ENCODE results near the gene MRPL55. TPM values are rescaled to one million over a fixed set of nuclear protein-coding genes. Genes with fewer than 3 reads are reported as not detected.
A peak's percentile ranks its signal among the peaks of the same experiment; 100 is the strongest.

The MRPL55 gene
- total RNA-seq, 1 experiment from 2014 or later: 76.6 TPM

DNA sequence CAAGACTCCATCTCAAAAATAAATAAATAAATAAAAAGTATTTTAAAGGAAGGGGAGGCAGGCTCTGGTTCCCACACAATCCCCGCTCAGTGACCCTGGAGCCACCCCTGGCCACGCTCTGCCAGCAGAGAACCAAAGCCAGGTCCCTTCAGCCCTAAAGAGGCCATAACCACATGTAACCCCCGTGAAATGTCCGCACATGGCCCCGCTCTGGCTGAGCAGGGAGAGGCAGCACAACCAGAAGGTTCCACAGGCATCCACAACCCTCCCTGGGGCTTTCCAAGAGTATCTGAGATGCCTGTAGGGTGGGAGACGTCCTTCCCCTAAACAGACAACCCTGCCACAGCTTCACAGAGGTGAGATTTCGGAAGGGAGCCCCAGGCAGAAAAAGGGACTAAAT, 28.0 kb downstream of the MRPL55 start:
- H3K27ac ChIP-seq (ENCODE audit: low read length): no peak overlapping the region

DNA sequence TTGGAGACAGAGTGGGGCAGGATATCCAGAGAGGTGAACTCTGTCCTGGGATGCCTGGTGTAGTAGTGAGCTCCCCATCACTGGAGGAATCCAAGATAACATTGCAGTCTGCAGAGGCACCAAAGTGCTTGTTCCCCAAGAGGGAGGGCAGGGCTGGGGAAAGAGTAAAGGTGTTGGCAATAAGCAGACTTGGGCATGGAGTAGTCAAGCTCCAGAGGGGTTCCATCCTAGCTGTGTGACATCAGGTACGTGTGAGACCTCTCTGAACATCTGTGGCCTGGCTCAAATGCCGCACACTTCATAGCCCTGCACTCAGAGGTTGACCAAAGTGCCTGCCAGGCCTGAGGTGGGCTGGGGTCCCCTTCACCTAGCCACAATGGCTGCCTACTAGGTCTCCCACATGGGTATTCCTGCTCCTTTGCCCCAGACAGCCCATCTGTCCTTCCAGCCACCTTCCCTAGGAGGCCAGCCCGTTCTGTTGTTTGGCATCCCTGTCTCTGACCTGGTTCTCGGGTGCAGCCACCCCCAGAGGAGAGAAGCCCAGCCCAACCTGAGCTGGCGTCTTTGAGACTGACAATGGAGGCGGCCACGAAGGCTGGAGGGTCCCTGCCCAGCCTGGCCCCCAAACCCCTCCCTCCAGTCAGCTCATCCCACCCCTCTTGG, 29.4 kb downstream of the MRPL55 start:
- Histone ChIP-seq H3K4me3 (ENCODE audit: low read length) (no peak overlapping the region), H4K20me1 (ENCODE audit: insufficient read depth, low read depth, low read length) (peaks cover 24% of the 10 kb centered on the region), H3K4me2 (ENCODE audit: low read depth, low read length, poor library complexity, severe bottlenecking) (no peak overlapping the region), H3K4me1 (ENCODE audit: low read length) (peaks cover 22% of the 10 kb centered on the region), H3K36me3 (ENCODE audit: insufficient read depth, low read length) (no peaks in the 10 kb centered on the region), H3K9ac (ENCODE audit: low read length) (no peak overlapping the region), H3K9me2 (replicated peaks; ENCODE audit: insufficient read depth, low read length) (no peaks in the 10 kb centered on the region), H2AFZ (ENCODE audit: low read length) (no peak overlapping the region), H3K27me3 (ENCODE audit: low read length) (no peaks in the 10 kb centered on the region), H3K27ac (ENCODE audit: low read length) (no peak overlapping the region), H3K79me2 (ENCODE audit: low read length) (peaks cover 34% of the 10 kb centered on the region), H3K9me3 (ENCODE audit: low read length) (no peaks in the 10 kb centered on the region)
- DNase-seq: no peak

More for the DNA sequence above, 28.0 kb downstream of the MRPL55 start:
- Histone ChIP-seq H3K9me2 (replicated peaks; ENCODE audit: insufficient read depth, low read length) (no peaks in the 10 kb centered on the region), H3K79me2 (ENCODE audit: low read length) (peaks cover 48% of the 10 kb centered on the region), H2AFZ (ENCODE audit: low read length) (no peak overlapping the region), H3K4me1 (ENCODE audit: low read length) (peaks cover 29% of the 10 kb centered on the region), H3K4me3 (ENCODE audit: low read length) (peak overlapping the region; percentile 90), H3K9me3 (ENCODE audit: low read length) (no peaks in the 10 kb centered on the region), H3K4me2 (ENCODE audit: low read depth, low read length, poor library complexity, severe bottlenecking) (peak overlapping the region; percentile 84), H3K27me3 (ENCODE audit: low read length) (no peaks in the 10 kb centered on the region), H3K36me3 (ENCODE audit: insufficient read depth, low read length) (peaks cover 8% of the 10 kb centered on the region; the same call in 1 of the 2 replicates), H4K20me1 (ENCODE audit: insufficient read depth, low read depth, low read length) (peaks cover 38% of the 10 kb centered on the region), H3K9ac (ENCODE audit: low read length) (peak overlapping the region; percentile 94)
- DNase-seq: no peak

DNA sequence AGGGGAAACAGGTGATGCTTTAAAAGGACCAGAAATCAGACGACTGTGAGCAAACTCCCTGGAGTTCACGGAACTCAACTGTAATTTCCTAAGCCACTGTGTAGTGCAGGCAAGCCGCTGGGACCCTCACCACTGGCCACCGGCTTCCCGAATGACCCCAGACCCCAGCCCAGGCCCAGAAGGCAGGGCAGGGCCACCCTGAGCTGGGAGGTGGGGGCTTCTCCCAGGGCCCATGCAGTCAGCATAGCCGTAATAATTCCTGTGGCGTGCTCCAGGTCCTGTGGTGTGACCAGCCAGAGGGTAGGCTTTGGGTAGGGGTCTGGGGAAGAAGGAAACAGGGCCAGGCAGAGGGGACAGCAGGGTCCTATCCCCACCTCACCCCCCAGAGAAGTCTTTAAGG, 30.1 kb downstream of the MRPL55 start:
- no peak overlapping the region for H3K4me2 ChIP-seq (ENCODE audit: low read depth, low read length, poor library complexity, severe bottlenecking)
- H4K20me1 ChIP-seq (ENCODE audit: insufficient read depth, low read depth, low read length): peaks cover 21% of the 10 kb centered on the region
- H3K9me2 ChIP-seq (replicated peaks; ENCODE audit: insufficient read depth, low read length): no peaks in the 10 kb centered on the region
- H3K27ac ChIP-seq (ENCODE audit: low read length): no peak overlapping the region
- peaks cover 26% of the 10 kb centered on the region for H3K79me2 ChIP-seq (ENCODE audit: low read length)
- H3K4me3 ChIP-seq (ENCODE audit: low read length): no peak overlapping the region
- no peak overlapping the region for H2AFZ ChIP-seq (ENCODE audit: low read length)
- DNase-seq: no peak
- H3K9ac ChIP-seq (ENCODE audit: low read length): no peak overlapping the region
- H3K27me3 ChIP-seq (ENCODE audit: low read length): no peaks in the 10 kb centered on the region
- H3K4me1 ChIP-seq (ENCODE audit: low read length): peaks cover 15% of the 10 kb centered on the region
- no peaks in the 10 kb centered on the region for H3K36me3 ChIP-seq (ENCODE audit: insufficient read depth, low read length)
- no peaks in the 10 kb centered on the region for H3K9me3 ChIP-seq (ENCODE audit: low read length)

DNA sequence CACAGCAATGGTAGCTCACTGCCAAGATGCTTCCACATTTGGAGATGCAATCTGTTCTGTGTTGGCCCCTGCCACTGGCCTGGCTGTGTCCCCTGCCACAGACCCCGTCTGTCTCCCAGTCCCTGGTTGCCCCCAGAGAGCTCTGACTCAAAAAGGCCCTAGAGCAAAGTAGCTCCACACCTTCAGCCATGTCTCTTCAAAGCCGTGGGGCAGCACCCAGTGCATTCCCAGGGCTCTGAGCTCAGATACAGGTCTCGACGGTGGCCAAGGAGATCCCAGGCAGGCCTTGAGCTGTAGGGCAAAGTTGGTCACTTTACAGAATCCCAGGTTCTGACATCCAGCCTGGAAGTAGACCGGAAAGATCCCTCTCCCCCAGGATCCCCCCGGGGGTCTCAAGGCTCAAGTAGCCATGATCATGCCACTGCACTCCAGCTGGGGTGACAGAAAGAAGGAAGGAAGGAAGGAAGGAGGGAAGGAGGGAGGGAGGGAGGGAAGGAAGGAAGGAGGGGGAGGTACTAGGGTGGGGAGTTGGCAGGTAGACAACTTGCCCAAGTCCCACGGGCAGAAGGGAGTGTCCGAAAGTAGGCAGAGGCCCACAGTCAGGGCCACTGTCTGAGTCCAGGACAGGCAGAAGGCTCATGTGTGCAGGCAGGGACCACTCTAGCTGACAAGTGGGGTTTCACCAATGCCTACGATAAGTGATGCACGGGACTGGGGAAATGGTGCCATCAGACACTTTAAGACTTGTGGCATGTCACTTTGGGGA, 31.4 kb downstream of the MRPL55 start:
- Histone ChIP-seq H2AFZ (ENCODE audit: low read length) (no peak overlapping the region), H3K27ac (ENCODE audit: low read length) (no peak overlapping the region), H3K4me2 (ENCODE audit: low read depth, low read length, poor library complexity, severe bottlenecking) (no peak overlapping the region), H3K36me3 (ENCODE audit: insufficient read depth, low read length) (no peaks in the 10 kb centered on the region), H3K9ac (ENCODE audit: low read length) (no peak overlapping the region), H3K27me3 (ENCODE audit: low read length) (no peaks in the 10 kb centered on the region), H4K20me1 (ENCODE audit: insufficient read depth, low read depth, low read length) (peaks cover 12% of the 10 kb centered on the region; the same call in 1 of the 2 replicates), H3K4me3 (ENCODE audit: low read length) (no peak overlapping the region), H3K9me3 (ENCODE audit: low read length) (no peaks in the 10 kb centered on the region), H3K4me1 (ENCODE audit: low read length) (peaks cover 11% of the 10 kb centered on the region), H3K9me2 (replicated peaks; ENCODE audit: insufficient read depth, low read length) (no peaks in the 10 kb centered on the region), H3K79me2 (ENCODE audit: low read length) (peaks cover 14% of the 10 kb centered on the region)
- no peak for DNase-seq

DNA sequence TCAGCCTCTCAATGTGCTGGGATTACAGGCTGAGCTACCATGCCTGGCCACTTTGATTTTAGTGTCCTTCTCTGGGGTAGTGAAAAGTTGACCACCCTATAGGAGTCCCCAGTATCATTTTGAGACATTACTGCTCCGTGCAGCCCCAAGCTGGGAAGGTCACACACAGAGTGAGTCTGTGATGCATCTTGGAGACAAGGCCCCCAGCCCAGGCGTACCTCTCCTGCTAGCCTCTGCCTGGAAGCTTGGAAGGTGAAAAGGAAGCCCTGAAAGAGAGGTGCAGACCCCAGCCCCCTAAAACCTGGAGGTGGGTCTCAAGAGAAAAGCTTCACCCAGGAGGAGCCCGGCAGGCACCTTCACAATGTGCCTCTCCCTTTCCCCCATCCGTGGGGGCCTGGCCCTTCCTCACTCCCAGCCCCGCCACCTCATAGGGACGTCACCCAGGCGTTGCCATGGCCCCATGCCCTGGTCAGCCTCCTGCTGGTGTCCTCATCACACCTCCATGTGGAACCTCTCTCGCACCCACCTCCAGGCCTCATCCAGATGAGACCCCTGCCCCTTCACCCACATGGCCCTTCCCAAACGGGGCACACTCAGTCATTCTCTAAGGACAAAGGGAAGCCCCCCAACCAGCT, 32.2 kb downstream of the MRPL55 start:
- Histone ChIP-seq H3K4me2 (ENCODE audit: low read depth, low read length, poor library complexity, severe bottlenecking) (no peak overlapping the region), H3K9me3 (ENCODE audit: low read length) (no peaks in the 10 kb centered on the region), H4K20me1 (ENCODE audit: insufficient read depth, low read depth, low read length) (peaks cover 12% of the 10 kb centered on the region; the same call in 1 of the 2 replicates), H3K4me1 (ENCODE audit: low read length) (peaks cover 8% of the 10 kb centered on the region), H3K36me3 (ENCODE audit: insufficient read depth, low read length) (no peaks in the 10 kb centered on the region), H3K9ac (ENCODE audit: low read length) (no peak overlapping the region), H2AFZ (ENCODE audit: low read length) (no peak overlapping the region), H3K4me3 (ENCODE audit: low read length) (no peak overlapping the region), H3K27me3 (ENCODE audit: low read length) (no peaks in the 10 kb centered on the region), H3K27ac (ENCODE audit: low read length) (no peak overlapping the region), H3K79me2 (ENCODE audit: low read length) (peaks cover 8% of the 10 kb centered on the region), H3K9me2 (replicated peaks; ENCODE audit: insufficient read depth, low read length) (no peaks in the 10 kb centered on the region)
- DNase-seq: no peak

DNA sequence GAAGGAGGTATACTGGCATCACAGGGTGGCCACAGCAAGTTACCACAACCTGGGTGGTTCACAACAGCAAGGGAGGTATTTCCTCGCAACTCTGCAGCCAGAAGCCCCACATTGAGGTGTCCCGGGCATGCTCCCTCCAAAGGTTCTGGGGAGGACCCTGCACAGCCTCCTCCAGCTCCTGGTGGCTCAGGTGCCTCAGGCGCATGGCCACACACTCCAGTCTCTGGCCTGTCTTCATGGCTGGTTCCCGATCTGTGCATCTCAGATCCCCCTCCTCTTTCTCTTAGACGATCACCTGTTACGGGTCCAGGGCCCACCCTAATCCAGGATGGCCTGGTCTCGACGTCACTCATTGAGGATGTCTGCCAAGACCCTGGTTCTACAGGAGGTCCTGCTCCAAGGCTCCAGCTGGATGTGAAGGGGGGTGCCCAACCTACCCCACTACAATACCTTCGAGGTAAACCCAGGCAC, 33.3 kb downstream of the MRPL55 start:
- H3K4me1 ChIP-seq (ENCODE audit: low read length): no peaks in the 10 kb centered on the region
- H2AFZ ChIP-seq (ENCODE audit: low read length): no peak overlapping the region
- H4K20me1 ChIP-seq (ENCODE audit: insufficient read depth, low read depth, low read length): peaks cover 12% of the 10 kb centered on the region; the same call in 1 of the 2 replicates
- no peak overlapping the region for H3K9ac ChIP-seq (ENCODE audit: low read length)
- H3K9me2 ChIP-seq (replicated peaks; ENCODE audit: insufficient read depth, low read length): no peaks in the 10 kb centered on the region
- H3K79me2 ChIP-seq (ENCODE audit: low read length): no peaks in the 10 kb centered on the region
- no peak overlapping the region for H3K4me2 ChIP-seq (ENCODE audit: low read depth, low read length, poor library complexity, severe bottlenecking)
- H3K27me3 ChIP-seq (ENCODE audit: low read length): no peaks in the 10 kb centered on the region
- no peaks in the 10 kb centered on the region for H3K9me3 ChIP-seq (ENCODE audit: low read length)
- no peak overlapping the region for H3K4me3 ChIP-seq (ENCODE audit: low read length)
- H3K27ac ChIP-seq (ENCODE audit: low read length): no peak overlapping the region
- no peak for DNase-seq
- no peaks in the 10 kb centered on the region for H3K36me3 ChIP-seq (ENCODE audit: insufficient read depth, low read length)

DNA sequence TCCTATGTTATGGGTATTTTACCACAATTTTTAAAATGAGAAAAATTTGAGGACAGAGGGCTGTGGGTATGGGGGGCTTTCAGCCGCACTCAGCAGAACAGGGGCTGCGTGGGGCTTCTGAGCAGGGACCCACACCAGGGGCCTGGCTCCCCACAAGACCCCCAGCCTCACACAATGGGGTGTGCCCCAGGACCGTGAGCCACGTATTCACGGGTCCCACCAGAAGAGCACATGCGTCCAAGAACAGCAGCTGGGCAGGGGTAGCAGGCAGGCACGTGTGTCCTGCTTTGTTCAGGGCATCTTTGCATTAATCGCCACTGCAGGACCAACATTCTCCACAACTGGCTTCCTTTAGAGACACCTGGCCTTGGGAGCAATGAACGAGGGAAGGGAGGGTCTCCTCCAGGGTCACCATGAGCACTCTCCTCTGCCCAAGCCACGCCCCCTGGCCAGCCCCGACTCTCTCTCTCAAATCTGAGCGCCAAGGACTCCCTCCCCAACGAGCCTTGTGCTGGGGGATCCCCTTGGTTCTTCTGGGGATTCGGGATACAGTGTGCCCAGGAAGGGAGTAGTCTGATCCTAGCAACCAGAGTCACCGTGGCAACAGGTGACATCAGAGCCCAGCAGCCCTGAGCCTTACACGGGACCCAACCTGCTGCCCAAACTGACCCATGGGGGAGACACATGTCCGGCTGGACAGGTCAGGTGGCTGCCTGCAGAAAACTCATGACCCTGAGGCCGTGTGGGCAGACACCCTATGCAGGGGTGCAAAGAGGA, 34.0 kb downstream of the MRPL55 start:
- Histone ChIP-seq H2AFZ (ENCODE audit: low read length) (no peak overlapping the region), H3K9ac (ENCODE audit: low read length) (no peak overlapping the region), H3K4me1 (ENCODE audit: low read length) (no peaks in the 10 kb centered on the region), H3K79me2 (ENCODE audit: low read length) (no peaks in the 10 kb centered on the region), H3K27me3 (ENCODE audit: low read length) (no peaks in the 10 kb centered on the region), H3K27ac (ENCODE audit: low read length) (no peak overlapping the region), H3K9me3 (ENCODE audit: low read length) (no peaks in the 10 kb centered on the region), H3K4me3 (ENCODE audit: low read length) (no peak overlapping the region), H3K36me3 (ENCODE audit: insufficient read depth, low read length) (no peaks in the 10 kb centered on the region), H3K9me2 (replicated peaks; ENCODE audit: insufficient read depth, low read length) (no peaks in the 10 kb centered on the region), H3K4me2 (ENCODE audit: low read depth, low read length, poor library complexity, severe bottlenecking) (no peak overlapping the region), H4K20me1 (ENCODE audit: insufficient read depth, low read depth, low read length) (peaks cover 12% of the 10 kb centered on the region; the same call in 1 of the 2 replicates)
- no peak for DNase-seq

Measured in Karpas-422 (cell line).